ENCODE results near the gene RAPH1.
"Not testable (repeated sequence)": the region's sequence is repeated elsewhere in the genome, so short reads cannot be mapped to it uniquely, and the experiment has no call there.

Gene RAPH1

DNA sequence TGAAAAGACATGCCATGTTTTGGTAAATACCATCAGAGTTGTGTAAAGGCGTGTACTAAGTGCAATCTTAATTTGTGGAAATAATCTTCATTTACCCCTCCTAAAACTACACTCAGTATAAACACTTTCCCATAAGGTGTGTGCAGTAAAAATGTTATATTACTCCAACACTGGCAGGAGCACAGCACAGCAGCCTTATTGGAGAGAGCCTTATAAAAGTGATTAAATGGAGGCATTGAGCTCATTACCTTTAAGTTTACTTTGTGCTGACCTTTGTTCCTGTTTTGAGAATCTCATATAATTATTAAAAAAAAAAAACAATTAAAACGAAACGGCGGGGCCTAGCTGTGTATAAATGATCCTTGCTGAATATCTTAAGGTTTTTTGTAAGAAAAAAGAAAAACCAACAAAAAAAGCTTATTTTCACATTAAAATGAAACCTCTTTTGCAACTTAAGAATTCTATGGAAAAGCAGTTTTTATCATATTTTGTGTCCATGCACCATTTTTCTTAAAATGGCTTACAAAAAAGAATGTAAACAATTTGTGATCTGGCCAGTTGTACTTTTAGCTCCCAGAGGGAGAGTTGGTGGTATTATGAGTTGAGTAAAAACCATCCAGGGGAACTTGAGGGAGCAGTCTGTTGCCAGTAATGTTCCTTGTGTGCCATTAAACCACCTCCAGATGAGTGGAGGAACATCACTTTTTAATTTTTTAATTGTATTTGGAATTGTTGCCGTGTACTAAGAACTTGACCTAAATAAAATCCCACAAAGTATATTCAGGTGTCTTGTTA, 103.5 kb downstream of the RAPH1 start:
- no peak for DNase-seq (ENCODE audit: low read depth)

DNA sequence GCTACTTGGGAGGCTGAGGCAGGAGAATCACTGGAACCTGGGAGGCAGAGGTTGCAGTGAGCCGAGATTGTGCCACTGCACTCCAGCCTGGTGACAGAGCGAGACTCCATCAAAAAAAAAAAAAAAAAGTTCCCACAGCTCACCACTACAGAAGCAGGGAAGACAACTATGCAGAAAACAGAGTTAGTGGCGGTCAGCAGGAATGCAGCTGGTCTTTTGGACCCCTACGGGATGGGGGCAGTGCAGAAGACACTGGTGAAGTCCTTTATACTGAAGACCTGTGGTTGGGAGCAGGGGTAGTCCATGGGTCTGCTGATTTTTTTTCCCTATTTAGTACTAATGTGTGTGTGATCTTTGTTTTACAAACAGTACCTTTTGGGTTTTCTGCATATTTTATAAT, 105.5 kb downstream of the RAPH1 start:
- DNase-seq (ENCODE audit: low read depth): not testable (repeated sequence)

DNA sequence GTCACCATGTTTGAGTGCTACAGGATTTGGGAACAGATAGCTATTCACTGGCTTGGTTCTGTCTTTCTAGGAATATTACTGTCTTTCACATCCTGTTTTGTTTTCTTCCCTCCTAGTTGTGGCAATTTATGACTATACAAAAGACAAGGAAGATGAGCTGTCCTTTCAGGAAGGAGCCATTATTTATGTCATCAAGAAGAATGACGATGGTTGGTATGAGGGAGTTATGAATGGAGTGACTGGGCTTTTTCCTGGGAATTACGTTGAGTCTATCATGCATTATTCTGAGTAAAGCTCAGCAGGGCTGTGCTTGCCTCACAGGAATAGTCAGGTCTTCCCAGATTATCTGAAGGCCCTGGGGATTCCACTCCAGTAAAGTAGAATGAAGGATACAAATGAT, 108.0 kb downstream of the RAPH1 start:
- no peak for DNase-seq (ENCODE audit: low read depth)

DNA sequence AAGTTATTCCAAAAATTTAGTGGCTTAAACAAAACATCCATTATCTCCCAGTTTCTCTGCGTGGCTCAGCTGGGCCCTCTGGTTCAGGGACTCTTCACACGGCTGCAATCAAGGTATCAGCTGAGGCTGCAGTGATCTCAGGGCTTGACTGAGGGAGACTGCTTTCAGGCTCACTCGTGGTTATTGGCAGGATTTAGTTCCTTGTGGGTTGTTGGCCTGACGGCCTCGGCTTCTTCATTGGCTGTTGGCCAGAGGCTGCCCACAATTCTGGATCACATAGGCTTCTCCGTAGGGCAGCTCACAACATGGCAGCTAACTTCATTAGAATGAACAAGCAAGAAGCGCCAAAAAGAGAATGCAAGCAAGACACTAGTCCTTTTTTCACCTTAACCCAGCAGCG, 116.8 kb downstream of the RAPH1 start:
- DNase-seq (ENCODE audit: low read depth): no peak

DNA sequence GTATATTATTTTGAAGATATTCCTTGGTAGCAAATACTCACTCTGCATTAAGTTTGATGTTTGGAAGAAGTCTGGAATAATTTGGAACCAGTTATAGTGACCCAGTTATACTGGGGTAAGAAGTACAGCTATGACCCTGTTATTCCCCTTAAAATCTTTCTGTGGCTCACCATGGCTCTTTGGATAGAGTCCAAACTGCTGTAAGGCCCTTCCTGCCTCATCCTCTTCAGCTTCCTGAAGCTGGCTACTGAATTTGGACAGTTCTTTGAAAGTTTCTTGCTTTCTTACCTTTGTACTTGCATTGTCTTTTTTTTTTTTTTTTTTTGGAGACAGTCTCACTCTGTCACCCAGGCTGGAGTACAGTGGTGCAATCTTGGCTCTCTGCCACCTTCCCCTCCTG, 121.3 kb downstream of the RAPH1 start:
- DNase-seq (ENCODE audit: low read depth): no peak

DNA sequence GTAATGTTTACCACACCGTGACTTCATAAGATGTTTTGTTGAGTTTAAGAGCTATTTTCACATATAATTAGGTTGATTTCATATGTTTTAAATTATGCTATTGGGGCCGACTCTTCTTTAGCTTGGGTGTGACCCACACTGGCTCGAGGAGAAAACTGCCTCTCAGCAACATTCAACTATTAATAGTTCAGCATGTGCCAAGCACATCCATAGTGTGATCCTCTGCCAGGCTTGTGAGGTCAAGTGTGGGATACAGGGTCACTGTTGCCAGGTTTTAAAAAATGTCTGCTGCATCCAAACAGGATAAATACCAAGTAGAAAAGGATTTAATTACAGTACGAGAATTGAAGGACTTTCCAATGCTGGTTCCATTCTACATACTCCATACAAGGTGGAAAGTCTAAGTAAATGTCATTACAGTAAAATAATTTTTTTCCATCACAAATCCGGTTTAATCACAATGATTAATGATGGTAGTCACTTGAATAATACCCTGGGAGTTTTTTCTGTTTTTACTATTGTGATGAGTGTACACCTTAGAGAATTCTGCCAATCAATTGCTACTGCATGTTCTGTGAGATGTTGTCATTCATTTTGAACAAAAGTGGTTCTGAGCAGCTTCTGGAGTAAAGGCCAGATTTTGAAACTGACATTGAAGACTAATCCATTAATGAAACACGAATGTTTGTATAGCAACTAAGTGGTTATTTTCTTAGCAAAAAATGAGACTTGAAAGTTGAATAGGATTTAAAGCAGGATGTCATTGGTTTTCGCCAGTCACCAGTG, 122.4 kb downstream of the RAPH1 start:
- no peak for DNase-seq (ENCODE audit: low read depth)

DNA sequence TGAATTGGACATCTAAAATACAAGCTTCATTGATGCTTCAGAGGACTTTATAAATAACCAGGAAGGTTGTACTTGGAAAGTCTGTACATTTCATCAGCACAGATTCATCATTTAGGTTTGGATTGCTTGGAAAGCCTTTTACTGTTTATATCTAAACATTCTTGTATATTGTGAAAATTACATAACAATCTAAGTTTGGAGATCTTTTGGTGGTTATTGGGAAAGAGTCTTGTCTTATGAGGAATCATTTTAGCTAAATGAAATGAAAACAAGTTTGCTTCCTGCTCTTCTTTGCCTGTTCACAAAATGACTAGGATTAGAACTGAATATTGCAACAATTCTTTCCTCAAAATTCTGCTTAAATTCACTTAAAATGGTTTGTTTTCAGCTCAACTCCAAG, 127.6 kb downstream of the RAPH1 start:
- DNase-seq (ENCODE audit: low read depth): no peak

DNA sequence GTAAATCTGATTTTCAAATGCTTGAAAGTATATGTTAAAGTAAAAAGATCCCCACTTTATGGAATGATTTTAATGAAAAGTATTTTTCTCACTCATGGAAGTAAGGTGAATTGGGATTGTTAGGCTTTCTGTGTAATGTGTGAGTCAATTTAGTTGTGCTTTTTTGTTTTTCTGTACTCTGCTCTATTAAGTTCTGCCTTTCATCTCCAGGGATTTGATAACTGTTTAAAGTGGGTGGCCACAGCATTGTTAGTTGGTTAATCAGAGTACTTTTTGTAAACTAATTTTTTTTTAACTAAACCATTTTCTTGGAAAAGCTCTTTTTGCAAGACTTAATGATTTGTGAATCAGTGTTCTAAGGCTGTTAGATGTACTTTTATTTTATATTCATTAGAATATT, 130.1 kb downstream of the RAPH1 start:
- no peak for DNase-seq (ENCODE audit: low read depth)

DNA sequence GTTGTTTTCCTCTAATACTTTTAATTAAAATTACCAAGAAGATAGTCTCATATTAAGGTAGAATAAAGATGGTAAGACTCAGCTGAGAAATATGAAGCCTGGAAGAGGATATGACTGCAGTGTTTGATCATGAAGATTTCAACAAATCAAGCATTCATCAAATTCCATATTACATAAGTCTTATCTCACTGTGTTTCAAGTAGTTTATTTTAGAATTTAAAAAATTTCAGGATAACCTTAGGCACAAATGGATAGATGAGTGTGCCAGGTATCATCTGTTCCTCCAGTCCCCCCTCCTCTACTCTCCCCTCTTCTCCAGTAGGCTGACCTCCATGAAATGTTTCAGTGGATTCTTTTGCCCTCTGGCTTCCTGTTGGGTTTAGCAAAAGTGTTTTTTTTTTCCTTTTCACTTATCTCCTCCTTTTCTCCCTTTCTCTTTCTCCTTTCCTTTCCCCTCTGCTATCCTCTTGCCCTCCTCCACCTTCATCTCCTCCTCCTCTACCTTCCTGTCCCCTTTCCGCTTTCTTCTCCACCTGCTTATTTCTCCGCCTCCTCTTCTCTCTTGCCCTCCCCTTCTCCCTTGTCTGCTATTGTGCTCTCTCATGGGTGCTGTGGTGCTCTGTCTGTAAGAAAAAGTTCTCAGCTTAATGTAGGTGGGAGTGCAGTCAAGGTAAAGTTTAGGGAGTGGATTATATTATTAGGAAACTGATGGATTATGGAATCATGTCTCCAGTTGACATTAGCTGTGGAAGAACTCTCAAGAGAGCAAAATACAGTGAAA, 134.1 kb downstream of the RAPH1 start:
- DNase-seq (ENCODE audit: low read depth): no peak

DNA sequence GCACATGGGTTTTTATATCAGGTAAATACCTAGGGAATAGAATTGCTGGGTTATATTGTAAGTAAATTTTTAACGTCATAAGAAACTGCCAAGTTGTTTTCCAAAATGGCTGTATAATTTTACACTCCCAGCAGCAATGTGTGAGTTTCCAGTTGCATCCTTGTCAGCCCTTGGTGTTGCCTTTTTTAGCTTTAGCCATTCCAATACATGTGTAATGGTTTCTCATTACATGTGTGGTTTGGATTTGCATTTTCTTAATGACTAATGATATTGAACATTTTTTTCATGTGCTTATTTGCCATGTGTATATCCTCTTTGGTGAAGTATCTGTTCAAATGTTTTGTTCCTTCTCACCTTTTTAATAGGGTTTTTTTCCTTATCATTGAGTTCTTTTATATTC, 136.1 kb downstream of the RAPH1 start:
- no peak for DNase-seq (ENCODE audit: low read depth)

DNA sequence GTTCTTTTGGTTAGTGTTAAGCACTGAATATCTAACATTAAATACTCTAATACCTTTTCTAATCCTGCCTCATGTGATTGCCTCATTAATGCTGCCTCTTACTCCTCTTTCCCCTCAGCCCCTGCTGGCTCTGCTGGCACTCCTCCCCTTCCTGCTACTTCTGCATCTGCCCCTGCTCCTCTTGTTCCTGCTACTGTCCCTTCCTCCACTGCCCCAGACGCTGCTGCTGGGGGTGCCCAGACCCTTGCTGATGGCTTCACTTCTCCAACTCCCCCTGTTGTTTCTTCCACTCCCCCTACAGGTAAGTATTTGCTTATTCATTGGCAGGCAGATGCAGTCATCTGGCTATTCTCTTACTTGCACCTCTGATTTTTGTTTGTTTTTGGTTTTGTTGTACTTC, 138.4 kb downstream of the RAPH1 start:
- no peak for DNase-seq (ENCODE audit: low read depth)

DNA sequence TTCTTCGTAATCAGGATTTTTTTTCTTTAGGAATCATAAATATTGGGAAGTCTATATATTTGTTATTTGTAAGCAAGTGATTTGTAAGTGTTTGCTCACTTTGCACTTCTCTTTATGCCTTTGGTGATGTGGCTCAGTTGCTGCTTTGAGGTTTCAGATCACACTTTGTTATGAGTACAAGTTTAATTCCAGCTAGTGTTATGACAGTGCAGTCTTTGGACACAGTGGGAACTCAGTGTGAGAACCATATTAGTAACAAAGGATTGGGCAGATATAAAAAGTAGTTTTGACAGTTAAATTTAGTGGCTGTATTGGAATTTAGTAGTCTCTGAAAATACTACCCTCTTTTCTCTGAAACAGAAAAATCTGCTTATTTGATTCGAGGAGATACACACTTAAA, 139.2 kb downstream of the RAPH1 start:
- no peak for DNase-seq (ENCODE audit: low read depth)

DNA sequence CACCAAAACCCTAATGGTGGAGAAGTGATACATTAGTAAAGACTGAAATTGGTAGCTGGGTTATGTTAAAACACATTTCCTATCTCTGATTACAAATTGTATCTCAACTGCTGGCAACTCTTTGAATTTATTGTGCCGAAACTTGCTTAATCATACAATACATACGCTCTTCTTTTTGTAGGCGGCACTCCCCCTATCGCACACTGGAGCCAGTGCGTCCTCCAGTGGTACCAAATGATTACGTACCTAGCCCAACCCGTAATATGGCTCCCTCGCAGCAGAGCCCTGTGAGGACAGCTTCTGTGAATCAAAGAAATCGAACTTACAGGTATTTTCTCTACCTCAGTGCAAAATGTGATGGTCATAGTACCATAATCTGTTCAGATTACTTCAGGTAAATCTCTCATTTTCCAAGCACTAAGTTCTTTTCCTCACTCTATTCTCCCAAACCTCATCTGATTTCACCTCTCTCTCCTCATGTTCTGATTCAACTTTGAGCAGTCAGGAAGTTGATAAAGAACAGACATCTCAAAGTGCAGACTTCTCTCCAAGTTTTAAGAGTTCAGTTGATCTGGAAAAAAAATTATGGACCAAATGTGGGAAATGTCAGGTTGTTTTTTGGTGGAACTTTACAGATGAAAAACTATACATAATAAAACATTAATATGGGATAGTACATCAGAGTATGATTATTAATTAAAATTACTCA, 140.4 kb downstream of the RAPH1 start:
- DNase-seq (ENCODE audit: low read depth): no peak

DNA sequence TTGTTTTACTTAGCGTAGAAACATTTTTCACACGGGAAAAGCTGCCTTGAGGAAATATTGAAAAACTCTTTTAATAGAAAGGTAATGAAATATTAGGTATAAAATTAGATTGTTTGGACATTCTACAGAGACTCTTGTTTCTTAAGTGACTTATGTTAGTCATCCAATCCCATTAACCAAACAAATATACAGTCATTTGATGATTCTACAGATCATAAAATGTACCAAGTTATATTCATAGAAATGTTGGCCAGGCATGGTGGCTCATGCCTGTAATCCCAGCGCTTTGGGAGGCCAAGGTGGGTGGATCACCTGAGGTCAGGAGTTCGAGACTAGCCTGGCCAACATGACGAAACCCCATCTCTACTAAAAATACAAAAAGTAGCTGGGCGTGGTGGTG, 146.9 kb downstream of the RAPH1 start:
- not testable (repeated sequence) for DNase-seq (ENCODE audit: low read depth)

DNA sequence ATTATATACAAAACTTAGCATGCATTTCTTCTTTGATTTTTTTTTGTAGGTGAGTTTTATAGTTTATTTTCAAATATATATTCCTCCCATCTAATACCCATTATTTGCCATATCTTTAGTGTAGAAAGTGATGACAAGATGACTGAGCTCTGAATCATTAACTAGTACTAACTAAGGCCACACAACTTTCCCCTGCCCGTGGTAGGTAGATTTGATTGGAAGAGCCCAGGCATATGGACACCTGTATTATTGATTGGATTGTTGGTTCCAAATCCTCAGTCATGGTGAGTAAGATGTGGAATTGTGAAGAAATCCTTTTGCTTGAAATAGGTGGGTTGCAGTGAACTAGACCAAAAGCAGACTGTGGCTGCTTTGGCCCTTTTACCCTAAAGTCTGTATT, 152.1 kb downstream of the RAPH1 start:
- DNase-seq (ENCODE audit: low read depth): no peak

DNA sequence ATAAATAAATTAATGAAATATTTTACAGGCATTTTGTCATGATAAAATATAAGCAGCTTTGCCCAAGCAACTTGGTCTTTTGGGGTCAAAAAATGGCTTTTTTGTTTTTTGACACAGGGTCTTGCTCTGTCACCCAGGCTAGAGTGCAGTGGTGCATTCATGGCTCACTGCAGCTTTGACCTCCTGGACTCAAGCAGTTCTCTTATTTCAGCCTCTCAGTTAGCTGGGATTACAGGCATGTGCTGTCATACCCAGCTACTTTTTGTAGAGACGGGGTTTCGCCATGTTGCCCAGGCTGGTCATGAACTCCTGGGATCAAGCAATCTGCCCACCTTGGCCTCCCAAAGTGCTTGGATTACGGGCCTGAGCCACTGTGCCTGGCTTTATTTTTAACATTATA, 155.9 kb downstream of the RAPH1 start:
- no peak for DNase-seq (ENCODE audit: low read depth)

DNA sequence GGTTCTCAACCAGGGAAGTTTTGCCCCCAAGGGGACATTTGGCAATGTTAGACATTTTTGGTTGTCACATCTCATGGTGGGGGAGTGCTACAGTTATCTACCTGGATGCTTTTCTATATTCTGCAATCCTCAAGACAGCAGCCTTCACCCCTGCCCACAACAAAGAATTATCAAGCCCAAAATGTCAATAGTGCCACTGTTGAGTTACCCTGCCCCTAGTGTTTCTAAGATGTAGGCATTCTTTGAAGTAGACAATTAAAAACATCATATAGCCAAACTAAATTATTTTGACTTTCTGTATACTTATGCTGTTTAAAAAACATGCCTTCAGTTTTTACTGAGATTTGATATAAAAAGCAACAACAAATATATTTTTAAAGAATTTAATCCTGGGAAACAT, 158.9 kb downstream of the RAPH1 start:
- DNase-seq (ENCODE audit: low read depth): no peak

DNA sequence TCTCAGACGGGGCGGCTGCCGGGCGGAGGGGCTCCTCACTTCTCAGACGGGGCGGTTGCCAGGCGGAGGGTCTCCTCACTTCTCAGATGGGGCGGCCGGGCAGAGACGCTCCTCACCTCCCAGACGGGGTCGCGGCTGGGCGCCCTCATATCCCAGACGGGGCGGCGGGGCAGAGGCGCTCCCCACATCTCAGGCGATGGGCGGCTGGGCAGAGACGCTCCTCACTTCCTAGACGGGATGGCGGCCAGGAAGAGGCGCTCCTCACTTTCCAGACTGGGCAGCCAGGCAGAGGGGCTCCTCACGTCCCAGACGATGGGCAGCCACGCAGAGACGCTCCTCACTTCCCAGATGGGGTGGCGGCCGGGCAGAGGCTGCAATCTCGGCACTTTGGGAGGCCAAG, 162.4 kb downstream of the RAPH1 start:
- DNase-seq (ENCODE audit: low read depth): not testable (repeated sequence)

DNA sequence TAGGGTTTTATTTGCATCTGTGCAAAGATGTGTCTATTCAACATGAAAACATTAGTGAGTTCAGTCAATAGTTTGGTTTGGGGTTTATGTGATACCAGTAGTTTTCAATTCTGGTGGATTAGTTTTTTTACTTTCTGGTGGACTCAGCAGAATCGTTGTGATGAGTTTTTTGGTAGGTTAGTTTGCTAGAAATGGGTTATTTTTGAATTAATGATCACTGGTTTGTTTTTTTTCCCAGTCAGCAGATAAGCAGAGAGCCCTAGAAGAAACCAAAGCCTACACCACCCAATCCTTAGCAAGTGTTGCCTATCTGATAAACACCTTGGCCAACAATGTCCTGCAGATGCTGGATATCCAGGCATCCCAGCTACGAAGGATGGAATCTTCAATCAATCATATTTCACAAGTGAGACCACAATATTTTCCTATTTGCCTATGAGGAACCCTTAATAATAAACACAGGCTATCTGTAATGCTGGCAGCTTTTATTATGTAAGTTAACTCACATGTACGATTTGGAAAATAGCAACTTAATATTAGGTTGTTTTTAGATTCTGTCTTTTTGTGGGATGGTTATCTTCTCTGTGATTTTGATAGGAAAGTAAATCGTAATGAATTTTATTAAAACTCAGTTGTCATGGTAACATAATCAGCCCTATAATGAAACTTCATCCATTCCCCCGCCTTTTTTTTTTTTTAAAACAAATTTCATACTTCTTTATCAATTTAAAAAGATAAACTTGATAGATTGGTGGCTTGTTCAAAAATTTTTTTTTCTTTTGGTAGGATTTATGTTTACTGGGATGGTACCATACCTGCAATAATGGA, 168.2 kb downstream of the RAPH1 start:
- no peak for DNase-seq (ENCODE audit: low read depth)

DNA sequence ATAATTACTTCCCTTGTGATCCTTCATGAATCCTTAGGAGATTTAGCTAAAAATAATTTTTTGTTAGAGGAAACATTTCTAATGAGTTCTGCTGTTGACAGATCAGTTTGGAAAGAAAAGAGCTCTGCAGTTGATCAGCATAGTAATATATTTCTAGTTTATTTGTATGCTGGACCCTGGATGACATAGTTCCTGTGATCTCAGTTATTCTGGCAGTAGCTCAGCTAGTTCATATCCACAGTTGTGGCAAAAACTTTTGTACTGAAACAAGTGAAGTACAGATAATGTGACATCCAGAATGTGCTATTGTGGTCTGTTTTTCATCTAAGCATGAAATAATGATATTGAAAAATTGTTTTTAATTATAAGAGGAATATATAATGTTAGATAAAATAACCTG, 173.2 kb downstream of the RAPH1 start:
- no peak for DNase-seq (ENCODE audit: low read depth)

DNA sequence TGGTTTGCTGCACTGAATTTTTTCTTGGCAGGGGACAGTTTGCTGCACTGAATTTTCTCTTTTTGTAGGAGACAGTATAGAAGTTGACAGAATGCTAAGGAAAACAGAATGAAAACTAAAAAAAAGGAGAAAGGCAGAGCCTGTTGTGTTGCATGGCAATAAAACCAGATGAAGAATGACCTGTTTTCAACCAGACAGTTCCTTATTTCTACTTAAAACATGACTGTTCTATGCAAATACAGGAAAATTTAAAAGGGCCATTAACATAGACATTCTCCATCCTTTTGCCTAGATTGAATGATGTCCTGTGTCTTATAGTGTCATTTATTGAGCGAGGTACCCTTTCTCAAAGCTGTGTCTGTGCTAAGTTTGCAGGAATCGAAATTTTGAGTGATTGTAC, 173.6 kb downstream of the RAPH1 start:
- DNase-seq (ENCODE audit: low read depth): no peak
